ENCODE results near the gene PIGT.

PIGT gene

DNA sequence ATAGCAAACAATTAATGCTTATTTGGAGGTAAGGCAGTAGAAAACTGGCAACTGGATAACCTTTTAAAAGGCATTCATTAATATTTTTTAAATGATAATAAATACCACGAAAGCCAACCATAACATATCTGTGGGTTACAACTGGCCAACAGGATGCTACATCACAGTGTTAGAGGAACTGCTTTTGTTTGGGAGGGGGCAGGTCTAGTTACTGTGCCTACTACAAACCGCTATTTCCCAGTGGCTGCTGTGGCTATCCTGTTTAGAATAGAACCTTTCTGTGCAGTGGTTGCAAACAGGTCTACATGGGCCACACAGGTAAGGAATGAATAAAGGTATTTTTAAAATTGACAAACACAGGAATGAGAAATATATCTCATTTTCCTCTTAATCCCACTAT is 976 bp downstream of the PIGT start:
- TF ChIP-seq, protein P1, sequence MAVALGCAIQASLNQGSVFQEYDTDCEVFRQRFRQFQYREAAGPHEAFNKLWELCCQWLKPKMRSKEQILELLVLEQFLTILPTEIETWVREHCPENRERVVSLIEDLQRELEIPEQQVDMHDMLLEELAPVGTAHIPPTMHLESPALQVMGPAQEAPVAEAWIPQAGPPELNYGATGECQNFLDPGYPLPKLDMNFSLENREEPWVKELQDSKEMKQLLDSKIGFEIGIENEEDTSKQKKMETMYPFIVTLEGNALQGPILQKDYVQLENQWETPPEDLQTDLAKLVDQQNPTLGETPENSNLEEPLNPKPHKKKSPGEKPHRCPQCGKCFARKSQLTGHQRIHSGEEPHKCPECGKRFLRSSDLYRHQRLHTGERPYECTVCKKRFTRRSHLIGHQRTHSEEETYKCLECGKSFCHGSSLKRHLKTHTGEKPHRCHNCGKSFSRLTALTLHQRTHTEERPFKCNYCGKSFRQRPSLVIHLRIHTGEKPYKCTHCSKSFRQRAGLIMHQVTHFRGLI (tag by site-specific recombination; IDR thresholded peaks at IDR 0.05), result no peak
- TF ChIP-seq ZBTB20 (tag by site-specific recombination; IDR thresholded peaks at IDR 0.05) (no peak), ZNF354C (tag by site-specific recombination; IDR thresholded peaks at IDR 0.05; ENCODE audit: borderline replicate concordance, low read depth) (no peak), ZNF785 (tag by site-specific recombination; IDR thresholded peaks at IDR 0.05) (no peak), ZNF223 (tag by site-specific recombination; IDR thresholded peaks at IDR 0.05) (no peak), KLF10 (tag by site-specific recombination; IDR thresholded peaks at IDR 0.05) (no peak), ZSCAN30 (tag by site-specific recombination; IDR thresholded peaks at IDR 0.05) (no peak), ZNF629 (tag by site-specific recombination; IDR thresholded peaks at IDR 0.05) (no peak), BCL11B (tag by site-specific recombination; IDR thresholded peaks at IDR 0.05; ENCODE audit: low read depth) (no peak), ZNF214 (tag by site-specific recombination; IDR thresholded peaks at IDR 0.05; ENCODE audit: borderline replicate concordance) (no peak), ZNF660 (tag by site-specific recombination; IDR thresholded peaks at IDR 0.05) (no peak)
- H3K4me3 ChIP-seq (ENCODE audit: low read depth, low read length), result peak overlapping the region; percentile 95
- peaks cover 3 to 39% of the 10 kb centered on the region in 2 experiments; a peak in 2 of 3 replicates for H3K36me3 ChIP-seq (ENCODE audit: control insufficient read depth in 2 of 2, insufficient read depth in 1 of 2, low read length in 2 of 2)
- POLR2A ChIA-PET, result interaction anchor here (1.7 to 2.5 kb wide), 3 partner anchors 10 to 24 kb away, joined by 5 to 22 read pairs (median 5); no protein-coding TSS in a partner anchor
- H3K9me3 ChIP-seq (ENCODE audit: control insufficient read depth, insufficient read depth, low read depth, low read length), result no peaks in the 10 kb centered on the region
- no peak overlapping the region for H3K27ac ChIP-seq (ENCODE audit: extremely low read depth, low read depth, low read length)
- CTCF ChIA-PET, result interaction anchor here (1.2 to 2.1 kb wide), 4 partner anchors 9 to 43 kb away, joined by 4 to 13 read pairs (median 11); partner anchors contain the start of gene DBNDD2
- H3K4me1 ChIP-seq (ENCODE audit: control insufficient read depth, insufficient read depth, low read length), result no peaks in the 10 kb centered on the region; the same call in 1 of the 2 replicates

DNA sequence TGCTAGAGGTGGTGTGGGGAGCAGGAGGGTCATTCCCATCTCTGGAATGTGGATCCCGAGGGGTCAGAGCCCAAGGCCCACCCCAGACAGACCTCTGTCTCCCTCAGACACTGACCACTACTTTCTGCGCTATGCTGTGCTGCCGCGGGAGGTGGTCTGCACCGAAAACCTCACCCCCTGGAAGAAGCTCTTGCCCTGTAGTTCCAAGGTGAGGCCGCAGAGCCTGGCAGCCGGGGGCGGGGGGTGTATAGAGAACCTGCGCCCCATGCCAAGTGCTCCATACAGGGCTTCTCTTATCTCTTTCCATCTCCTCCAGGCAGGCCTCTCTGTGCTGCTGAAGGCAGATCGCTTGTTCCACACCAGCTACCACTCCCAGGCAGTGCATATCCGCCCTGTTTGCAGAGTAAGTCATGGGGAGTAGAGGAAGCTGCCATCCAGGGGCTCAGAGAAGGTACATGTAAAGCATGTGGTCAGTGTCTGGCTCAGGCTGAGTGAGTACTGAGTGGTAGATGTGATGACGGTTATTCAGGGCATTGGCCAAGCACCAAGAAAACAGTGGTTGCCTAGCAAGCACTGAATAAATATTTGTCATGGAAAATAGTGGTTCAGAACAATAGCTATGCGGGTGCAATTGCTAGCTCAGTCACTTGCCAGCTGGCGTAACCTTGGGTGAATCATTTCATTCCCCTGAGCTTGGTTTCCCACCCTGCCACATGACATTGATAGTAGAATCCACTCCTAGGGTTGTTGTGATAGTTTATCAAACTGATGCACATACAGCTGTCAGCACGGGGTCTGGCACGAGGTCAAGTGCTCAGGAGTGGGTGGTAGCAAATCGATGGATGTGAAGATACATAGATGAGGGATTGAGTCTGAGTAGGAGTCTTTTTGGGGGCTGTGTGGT is 3.5 kb downstream of the PIGT start:
- H3K4me1 ChIP-seq (ENCODE audit: control insufficient read depth, insufficient read depth, low read length), result no peaks in the 10 kb centered on the region; the same call in 1 of the 2 replicates
- H3K27ac ChIP-seq (ENCODE audit: extremely low read depth, low read depth, low read length), result no peak overlapping the region
- POLR2A ChIA-PET, result interaction anchor here (1.0 to 1.8 kb wide), 2 partner anchors 12 to 17 kb away, joined by 3 to 7 read pairs; no protein-coding TSS in a partner anchor
- CTCF ChIA-PET, result interaction anchor here (0.5 to 1.0 kb wide), 2 partner anchors 17 to 568 kb away, joined by 3 to 4 read pairs; no protein-coding TSS in a partner anchor
- no peak for TF ChIP-seq ZNF792 (tag by site-specific recombination; IDR thresholded peaks at IDR 0.05)
- TF ChIP-seq ZNF624 (tag by site-specific recombination; IDR thresholded peaks at IDR 0.05), result no peak
- TF ChIP-seq, protein P2, sequence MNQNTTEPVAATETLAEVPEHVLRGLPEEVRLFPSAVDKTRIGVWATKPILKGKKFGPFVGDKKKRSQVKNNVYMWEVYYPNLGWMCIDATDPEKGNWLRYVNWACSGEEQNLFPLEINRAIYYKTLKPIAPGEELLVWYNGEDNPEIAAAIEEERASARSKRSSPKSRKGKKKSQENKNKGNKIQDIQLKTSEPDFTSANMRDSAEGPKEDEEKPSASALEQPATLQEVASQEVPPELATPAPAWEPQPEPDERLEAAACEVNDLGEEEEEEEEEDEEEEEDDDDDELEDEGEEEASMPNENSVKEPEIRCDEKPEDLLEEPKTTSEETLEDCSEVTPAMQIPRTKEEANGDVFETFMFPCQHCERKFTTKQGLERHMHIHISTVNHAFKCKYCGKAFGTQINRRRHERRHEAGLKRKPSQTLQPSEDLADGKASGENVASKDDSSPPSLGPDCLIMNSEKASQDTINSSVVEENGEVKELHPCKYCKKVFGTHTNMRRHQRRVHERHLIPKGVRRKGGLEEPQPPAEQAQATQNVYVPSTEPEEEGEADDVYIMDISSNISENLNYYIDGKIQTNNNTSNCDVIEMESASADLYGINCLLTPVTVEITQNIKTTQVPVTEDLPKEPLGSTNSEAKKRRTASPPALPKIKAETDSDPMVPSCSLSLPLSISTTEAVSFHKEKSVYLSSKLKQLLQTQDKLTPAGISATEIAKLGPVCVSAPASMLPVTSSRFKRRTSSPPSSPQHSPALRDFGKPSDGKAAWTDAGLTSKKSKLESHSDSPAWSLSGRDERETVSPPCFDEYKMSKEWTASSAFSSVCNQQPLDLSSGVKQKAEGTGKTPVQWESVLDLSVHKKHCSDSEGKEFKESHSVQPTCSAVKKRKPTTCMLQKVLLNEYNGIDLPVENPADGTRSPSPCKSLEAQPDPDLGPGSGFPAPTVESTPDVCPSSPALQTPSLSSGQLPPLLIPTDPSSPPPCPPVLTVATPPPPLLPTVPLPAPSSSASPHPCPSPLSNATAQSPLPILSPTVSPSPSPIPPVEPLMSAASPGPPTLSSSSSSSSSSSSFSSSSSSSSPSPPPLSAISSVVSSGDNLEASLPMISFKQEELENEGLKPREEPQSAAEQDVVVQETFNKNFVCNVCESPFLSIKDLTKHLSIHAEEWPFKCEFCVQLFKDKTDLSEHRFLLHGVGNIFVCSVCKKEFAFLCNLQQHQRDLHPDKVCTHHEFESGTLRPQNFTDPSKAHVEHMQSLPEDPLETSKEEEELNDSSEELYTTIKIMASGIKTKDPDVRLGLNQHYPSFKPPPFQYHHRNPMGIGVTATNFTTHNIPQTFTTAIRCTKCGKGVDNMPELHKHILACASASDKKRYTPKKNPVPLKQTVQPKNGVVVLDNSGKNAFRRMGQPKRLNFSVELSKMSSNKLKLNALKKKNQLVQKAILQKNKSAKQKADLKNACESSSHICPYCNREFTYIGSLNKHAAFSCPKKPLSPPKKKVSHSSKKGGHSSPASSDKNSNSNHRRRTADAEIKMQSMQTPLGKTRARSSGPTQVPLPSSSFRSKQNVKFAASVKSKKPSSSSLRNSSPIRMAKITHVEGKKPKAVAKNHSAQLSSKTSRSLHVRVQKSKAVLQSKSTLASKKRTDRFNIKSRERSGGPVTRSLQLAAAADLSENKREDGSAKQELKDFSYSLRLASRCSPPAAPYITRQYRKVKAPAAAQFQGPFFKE (tag by site-specific recombination; IDR thresholded peaks at IDR 0.05; ENCODE audit: borderline replicate concordance), result no peak
- no peak for TF ChIP-seq KLF7 (tag by site-specific recombination; IDR thresholded peaks at IDR 0.05; ENCODE audit: borderline replicate concordance)
- peaks cover 11 to 60% of the 10 kb centered on the region in 2 experiments for H3K36me3 ChIP-seq (ENCODE audit: control insufficient read depth in 2 of 2, insufficient read depth in 1 of 2, low read length in 2 of 2)
- no peaks in the 10 kb centered on the region for H3K9me3 ChIP-seq (ENCODE audit: control insufficient read depth, insufficient read depth, low read depth, low read length)
- H3K4me3 ChIP-seq (ENCODE audit: low read depth, low read length), result no peak overlapping the region

Measured in HEK293 (cell line).